ENCODE data around the gene CNBD2.

DNA sequence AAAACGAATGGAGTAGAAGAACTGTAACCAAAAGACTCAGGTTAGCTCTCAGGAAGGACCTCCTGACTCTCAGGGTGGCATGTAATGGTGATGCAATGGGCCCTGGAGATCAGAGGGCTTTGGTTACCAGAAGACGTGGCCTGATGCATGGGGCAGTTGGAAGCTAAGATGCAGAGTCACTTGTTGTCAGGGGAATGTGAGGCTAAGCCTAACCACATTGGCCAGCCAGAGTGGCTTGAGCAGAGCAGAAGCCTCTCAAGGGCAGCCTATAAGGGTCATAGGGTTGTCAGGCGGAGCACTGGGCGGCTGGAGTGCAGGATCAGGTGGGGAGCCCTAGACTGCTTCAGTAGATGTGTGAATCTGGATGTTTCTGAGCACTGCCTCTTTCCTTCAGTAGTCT, 5.9 kb downstream of the CNBD2 start:
- TF ChIP-seq CTCF (IDR thresholded peaks at IDR 0.05) (no peak), POLR2A (IDR thresholded peaks at IDR 0.05) (no peak)
